SHP77 (cell line): ENCODE results near the gene SALL1.

Experiments used
- DNase-seq, 2 experiments: peaks; one replicate each; lab custom pipeline; 2025; lab: John Stamatoyannopoulos, UW

The SALL1 gene

GRCh38 chr16:51156807-51157200 is 5.7 kb upstream of the SALL1 start:
- DNase-seq, result no peak

- no peak for DNase-seq
Observed at GRCh38 chr16:51155820-51156806, 5.0 kb upstream of the SALL1 start.

- DNase-seq, result no peak
Observed at GRCh38 chr16:51155199-51155607, 4.1 kb upstream of the SALL1 start.

GRCh38 chr16:51154271-51155171 is 3.5 kb upstream of the SALL1 start:
- DNase-seq, result no peak

- DNase-seq, result no peak
Observed at GRCh38 chr16:51153577-51154031, 2.5 kb upstream of the SALL1 start.

- DNase-seq, result no peak
Observed at GRCh38 chr16:51152691-51153576, 1.9 kb upstream of the SALL1 start.

- DNase-seq, result no peak
Observed at GRCh38 chr16:51151961-51152663, 1.0 kb upstream of the SALL1 start.

GRCh38 chr16:51151435-51151960 is 428 bp upstream of the SALL1 start:
- DNase-seq, result no peak

GRCh38 chr16:51150165-51150887 is 744 bp downstream of the SALL1 start:
- no peak for DNase-seq

- DNase-seq, result no peak
Observed at GRCh38 chr16:51149721-51150164, 1.3 kb downstream of the SALL1 start.

- DNase-seq, result no peak
Observed at GRCh38 chr16:51149251-51149661, 1.8 kb downstream of the SALL1 start.

GRCh38 chr16:51148678-51149228 is 2.3 kb downstream of the SALL1 start:
- DNase-seq, result no peak

- DNase-seq, result no peak
Observed at GRCh38 chr16:51147776-51148677, 3.0 kb downstream of the SALL1 start.

- no peak for DNase-seq
Observed at GRCh38 chr16:51146256-51146924, 4.7 kb downstream of the SALL1 start.

GRCh38 chr16:51144203-51144602 is 6.9 kb downstream of the SALL1 start:
- DNase-seq, result no peak

- DNase-seq, result no peak
Observed at GRCh38 chr16:51143196-51143977, 7.7 kb downstream of the SALL1 start.

- no peak for DNase-seq
Observed at GRCh38 chr16:51141541-51141940, 9.5 kb downstream of the SALL1 start.
